HG03439 (cell line): ENCODE data around the gene SAXO2.
"Not testable (repeated sequence)": the region's sequence is repeated elsewhere in the genome, so short reads cannot be mapped to it uniquely, and the experiment has no call there.

Experiments
- ATAC-seq: cut with Tn5 transposase; IDR thresholded peaks from one replicate; pipeline ENCODE4 v1.9.1; 2021; ENCODE audit warnings: mild to moderate bottlenecking, moderate library complexity; ENCODE audit not compliant: unreplicated experiment

Gene SAXO2

DNA sequence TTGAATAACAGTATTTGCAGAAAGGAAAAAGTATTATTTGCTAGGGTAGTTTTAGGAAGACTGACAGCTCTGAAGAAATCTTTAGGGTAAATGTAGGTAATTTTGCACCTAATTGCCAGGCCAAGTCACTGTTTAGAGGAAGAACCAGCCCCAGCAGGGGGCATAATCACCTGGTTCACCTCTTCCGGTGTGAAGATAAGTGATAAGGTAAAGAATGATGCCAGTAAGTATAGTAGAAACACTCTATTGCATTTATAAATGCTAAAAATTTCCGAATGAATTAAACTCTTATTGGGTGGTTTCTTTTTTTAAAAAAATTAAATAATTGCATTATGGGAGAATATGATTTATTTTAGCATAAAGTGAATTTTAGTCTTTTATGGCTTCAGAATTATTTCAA lies 21.8 kb downstream of the SAXO2 start:
- not testable (repeated sequence) for ATAC-seq

DNA sequence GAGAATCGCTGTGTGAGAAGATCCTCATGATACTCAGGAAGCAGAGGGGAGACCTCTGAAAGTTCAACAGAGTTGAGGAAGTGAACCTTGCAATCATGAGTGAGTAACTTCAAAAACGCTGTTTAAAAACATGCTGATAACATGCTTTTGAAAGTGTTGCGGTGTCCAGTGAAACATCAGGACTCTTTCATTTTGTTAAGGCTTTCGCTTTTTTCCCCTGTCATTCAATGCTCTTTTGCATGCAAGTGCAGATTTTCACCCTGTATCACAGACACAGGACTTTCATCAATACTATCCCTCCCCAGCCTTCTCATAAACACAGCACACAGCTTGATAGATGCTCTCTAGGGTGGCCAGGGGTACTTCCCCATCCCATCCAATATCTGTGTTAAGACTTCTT lies 23.9 kb downstream of the SAXO2 start:
- ATAC-seq: peak; percentile 83

DNA sequence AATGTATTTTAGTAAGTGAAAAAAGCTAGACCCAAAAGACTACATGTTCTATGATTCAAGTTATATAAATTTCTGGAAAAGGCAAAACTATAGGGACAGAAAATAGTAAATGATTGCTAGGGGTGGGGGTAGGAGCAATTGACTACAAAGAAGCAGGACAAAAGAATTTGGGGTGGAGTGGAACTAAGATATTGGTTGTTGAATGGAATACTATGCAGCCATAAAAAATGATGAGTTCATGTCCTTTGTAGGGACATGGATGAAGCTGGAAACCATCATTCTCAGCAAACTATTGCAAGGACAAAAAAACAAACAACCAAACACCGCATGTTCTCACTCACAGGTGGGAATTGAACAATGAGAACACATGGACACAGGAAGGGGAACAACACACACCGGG lies 25.6 kb downstream of the SAXO2 start:
- not testable (repeated sequence) for ATAC-seq

DNA sequence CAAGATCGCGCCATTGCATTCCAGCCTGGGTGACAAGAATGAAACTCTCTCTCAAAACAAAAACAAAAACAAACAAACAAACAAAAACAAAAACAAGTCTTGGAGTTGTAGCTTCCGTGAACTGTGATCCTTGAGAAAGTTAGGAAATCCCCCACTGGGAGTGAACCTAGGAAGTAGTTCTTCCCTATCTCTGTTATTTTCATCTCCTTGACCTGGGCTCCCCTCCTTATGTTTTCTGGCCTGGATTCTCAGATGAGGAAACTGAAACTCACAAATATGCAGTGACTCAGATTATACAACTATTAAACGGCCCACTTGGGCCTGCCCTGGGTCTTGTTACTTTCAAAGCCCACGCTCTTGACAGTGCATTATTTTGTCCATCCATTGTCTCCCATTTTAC lies 29.7 kb downstream of the SAXO2 start:
- ATAC-seq: no peak

DNA sequence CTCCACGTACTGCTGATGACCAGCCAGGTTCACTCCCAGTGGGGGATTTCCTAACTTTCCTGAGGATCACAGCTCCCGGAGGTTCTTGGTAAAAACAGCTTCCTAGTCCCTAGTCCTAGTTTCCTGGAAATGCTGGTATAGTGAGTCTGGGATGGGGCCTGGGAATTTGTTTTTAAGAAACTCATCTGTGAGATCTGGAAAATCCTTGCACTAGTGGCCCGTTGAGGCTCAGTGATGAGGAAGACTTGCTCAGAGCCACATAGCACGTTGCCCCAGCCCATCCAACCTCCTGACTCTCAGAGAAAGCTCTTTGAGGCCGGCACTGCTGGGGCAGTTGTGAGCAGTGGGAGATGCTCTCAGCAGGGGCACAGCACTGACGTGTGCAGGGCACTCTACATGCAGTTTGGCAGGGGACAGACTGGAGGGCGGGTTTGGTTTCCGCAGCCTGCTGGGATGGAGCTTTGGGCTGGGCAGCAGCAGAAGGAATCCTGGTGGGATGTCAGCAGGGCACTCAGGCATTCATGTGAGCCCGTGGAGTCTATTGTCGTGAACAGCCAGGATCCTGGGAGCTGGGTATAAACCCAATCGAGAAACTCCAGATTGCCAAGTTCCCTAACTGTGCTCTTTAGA lies 31.6 kb downstream of the SAXO2 start:
- ATAC-seq: no peak

DNA sequence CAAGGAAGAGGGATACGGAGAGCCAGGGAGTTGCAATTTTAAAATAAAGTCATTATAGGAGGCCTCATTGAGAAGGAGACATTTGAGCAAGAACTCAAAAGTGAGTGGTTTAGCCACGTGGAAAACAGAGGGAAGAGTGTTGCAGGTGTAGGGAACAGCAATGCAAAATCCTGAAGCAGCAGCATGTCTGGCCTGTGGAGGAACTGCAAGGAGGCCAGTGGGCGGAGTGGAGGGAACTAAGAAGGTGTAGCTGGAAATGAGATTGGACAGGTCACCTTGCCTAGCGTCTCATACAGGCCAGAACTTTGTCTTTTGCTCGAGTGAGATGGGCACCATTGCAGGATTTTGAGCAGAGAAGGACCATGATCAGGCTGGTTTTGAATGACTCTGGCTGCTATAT lies 34.9 kb downstream of the SAXO2 start:
- no peak for ATAC-seq

DNA sequence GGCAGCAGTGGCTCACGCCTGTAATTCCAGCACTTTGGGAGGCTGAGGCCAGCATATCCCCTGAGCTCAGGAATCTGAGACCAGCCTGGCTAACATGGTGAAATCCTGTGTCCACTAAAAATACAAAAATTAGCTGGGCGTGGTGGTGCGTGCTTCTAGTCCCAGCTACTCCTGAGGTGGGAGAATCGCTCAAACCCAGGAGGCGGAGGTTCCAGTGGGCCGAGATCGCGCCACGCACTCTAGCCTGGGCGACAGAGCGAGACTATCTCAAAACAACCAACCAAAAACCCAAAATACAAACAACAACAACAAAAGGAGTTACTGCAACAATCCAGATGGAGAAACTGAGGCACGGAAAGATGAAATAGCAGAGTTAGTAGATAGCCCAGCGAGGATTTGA lies 35.4 kb downstream of the SAXO2 start:
- ATAC-seq: no peak

DNA sequence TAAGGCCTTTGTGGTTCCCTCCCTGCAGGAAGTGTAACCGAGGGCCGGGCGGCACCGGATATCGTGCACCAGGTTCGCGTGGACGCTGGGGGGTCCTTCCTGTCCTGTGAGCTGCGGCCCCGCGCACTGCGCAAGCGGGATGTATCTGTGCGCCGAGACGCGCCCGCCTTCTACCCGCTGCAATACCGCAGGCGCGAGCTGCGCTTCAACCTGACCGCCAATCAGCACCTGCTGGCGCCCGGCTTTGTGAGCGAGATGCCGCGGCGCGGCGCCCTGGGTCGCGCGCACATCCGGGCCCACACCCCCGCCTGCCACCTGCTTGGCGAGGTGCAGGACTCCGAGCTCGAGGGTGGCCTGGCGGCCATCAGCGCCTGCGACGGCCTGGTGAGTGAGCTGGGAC lies 35.9 kb downstream of the SAXO2 start:
- ATAC-seq: no peak

DNA sequence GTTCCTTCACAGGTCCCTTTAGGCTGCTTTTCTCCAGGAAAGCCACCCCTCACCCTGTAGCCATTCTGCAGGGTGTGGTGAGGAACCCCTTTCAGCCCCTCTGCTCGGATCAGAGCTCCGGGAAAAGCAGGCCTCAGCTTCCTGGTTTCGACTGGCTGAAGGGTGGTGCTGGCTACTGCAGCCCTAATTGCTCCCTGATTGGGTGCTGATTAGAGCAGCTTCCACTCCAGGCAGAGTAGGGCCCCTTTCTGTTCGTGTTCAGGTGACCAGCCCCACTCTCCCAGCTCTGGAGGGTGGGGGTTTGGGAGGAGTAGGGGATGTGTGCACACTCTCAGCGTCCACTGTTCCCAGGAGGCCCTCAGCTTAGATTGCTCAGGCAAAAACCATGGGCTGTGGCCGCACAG lies 36.9 kb downstream of the SAXO2 start:
- not testable (repeated sequence) for ATAC-seq

DNA sequence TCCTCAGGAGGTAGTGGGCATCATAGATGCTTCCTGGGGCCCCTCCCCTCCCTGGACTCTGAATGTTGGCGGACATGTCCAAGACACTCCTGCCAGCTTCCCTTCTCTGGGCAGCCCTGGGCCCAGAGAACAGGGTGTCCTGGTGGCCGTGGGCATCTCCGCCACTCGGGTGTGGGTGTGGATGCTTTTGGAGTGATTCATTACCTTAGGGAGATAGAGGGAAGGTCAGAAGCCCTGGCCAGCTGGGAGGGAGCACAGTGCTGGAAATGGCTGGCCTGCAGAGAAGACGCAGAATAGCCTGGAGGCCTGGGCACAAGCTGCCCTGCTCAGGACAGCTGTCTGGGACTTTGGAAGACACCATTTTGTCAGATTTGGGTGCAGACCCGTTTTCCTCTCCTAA lies 37.7 kb downstream of the SAXO2 start:
- ATAC-seq: not testable (repeated sequence)

DNA sequence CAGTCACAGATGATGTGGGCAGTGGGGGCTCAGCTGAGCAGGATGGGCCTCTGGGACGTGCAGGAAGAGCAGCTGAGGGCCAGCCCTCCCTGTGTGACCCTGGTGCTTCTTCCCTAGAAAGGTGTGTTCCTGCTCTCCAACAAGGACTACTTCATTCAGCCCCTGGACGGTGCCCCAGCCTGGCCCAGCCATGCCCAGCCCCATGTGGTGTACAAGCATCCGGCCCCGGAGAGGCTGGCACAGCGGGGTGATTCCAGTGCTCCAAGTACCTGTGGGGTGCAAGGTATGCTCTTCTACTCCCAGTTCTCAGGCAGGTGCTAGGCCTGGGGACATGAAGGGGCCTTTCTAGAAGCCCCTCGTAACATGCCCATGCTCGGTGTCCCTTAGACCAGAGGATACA lies 38.3 kb downstream of the SAXO2 start:
- no peak for ATAC-seq

DNA sequence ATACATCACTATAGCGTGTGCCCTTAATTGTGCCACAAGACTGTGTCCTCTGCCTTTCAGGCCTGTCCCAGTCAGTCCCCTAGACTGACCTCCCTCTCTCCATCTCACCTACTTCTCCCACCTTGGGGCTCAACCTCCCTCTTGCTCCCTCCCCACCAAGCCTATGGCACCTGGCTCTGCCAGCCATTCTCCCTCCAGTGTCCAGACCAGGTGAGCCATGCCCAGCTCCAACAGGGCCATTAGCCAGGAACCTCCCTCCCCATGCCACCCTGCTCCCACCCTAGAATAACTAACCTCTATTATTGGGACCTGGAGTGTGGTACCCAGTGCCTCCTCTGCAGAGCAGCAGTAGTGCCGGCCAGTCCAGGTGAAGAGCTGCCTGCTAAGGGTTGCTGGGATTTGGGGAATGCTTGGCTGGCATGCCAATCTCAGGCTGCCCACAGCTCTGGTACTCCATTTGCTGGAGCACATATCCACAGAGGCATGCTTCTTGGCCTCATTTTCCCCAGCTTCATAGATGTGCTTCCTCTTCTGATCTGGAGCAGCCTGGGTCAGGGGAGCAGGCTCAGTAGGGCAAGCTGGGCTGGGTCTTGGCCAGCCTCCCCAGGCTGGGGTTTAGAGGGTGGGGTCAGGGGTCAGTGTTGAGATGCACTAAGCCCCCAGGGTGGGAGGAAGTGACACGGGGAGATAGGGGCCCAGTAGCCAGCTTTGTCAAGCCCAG lies 38.8 kb downstream of the SAXO2 start:
- ATAC-seq: no peak

DNA sequence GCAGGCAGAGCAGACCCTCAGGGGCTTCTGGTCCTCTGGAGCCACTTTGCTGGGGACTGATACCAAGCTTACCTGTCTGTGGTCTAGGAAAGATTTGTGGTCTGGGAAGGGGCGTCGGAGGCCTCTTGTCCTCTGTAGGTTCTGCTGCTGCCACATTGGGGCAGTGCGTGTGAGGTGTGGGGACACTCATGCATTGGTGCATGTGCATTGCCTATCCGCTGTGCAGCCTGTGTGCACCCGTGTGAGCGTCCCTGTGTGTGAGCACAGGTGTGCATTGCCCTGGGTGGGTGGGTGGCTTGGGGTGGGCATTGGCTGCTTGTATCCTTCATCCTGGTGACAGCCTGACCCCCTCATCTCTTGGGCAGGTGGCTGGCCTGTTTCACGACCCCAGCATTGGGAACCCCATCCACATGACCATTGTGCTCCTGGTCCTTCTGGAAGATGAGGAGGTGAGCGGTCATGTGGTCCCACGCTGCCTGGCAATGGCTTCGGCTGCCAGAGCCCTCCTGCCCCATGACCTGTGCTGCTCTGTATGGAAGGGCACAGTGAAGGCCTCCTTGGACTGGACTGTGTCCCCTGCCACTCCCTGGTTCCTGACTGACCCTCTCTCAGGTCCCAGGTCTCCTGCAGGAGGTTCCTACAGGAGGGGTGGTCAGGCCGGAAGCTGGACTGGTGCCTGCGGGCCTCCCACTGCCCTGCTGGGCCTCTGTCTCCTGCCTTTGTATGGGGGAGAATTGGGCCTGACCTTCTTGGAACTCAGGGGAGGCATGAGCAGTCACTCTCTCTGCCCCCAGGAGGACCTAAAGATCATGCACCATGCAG lies 41.5 kb downstream of the SAXO2 start:
- ATAC-seq: no peak

DNA sequence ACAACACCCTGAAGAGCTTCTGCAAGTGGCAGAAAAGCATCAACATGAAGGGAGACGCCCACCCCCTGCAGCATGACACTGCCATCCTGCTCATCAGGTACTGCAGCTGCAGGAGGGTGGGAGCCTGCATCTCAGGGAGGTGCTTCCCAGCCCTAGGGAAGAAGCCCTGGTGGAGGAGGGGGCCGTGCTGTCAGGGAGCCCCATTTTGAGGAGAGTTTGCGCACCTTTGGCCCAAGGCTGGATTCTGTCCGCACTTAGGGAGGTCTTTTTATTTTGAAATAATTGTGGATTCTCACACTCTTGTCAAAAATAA lies 42.1 kb downstream of the SAXO2 start:
- no peak for ATAC-seq

DNA sequence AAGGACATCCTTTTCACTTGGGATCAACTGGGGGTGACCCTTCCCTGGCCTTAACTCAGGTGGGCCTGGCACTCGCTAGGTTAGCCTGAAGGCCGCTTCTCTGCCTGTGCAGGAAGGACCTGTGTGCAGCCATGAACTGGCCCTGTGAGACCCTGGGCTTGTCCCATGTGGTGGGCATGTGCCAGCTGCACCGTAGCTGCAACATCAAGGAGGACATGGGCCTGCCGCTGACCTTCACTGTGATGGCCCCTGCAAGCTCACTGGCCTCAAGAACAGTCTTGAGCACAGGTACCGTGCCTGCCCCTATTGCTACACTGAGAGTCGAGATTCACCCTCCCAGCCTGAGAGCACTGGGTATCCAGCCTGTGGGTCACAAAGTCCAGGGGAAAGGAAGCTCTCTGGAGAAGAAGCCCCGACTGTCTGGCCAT lies 43.0 kb downstream of the SAXO2 start:
- no peak for ATAC-seq

DNA sequence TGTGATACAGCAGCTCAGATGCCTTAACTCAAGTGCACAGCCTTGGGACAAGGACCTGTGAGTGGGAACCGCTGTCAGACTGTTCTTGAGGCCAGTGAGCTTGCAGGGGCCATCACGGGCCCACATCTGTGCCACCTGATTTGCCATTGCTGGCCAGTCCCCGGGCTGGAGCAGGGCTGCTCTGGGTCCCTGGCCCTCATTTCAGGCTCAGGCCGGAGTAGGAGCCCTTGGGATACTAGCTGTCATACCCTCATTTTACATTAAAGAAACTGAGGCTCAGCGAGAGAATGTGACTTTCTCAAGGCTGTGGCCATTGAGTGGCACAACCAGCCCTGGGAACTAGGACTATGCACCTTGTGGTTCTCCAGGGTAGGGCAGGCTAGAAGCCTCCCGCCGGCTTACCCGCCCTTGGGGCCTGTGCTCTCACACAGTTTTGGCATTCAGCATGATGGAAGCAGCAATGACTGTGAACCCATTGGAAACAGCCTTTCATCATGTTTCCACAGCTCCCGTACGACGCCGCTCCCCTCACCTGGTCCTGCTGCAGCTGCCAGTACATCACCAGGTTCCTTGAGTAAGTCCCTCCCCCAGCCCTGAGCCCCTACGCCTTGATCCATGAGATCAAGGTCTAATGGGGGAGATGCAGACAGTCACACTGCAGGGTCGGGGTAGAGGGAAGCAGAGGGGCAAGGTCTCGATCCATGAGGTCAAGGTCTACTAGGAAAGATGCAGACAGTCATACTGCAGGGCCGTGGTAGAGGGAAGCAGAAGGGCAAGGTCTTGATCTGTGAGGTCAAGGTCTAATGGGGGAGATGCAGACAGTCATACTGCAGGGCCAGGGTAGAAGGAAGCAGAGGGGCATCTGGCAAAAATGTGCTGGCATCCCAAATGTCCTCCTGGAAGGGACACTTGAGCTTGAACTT lies 44.4 kb downstream of the SAXO2 start:
- ATAC-seq: no peak

DNA sequence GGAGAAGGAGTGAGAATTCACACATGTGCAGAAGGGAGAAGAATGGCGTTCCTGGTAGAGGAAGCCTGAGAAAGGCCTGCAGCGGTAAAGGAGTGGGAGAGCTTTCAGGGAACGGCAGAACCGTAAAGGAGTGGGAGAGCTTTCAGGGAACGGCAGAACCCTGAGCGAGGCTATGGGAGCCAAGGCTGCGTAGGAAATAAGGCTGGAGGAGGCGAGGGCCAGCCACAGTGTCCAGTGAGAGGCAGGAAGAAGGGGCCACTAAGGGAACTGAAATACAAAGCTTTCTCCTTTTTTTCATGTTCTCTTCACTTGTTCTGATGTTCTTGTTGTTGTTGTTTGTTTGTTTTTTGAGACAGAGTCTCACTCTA lies 45.1 kb downstream of the SAXO2 start:
- no peak for ATAC-seq

DNA sequence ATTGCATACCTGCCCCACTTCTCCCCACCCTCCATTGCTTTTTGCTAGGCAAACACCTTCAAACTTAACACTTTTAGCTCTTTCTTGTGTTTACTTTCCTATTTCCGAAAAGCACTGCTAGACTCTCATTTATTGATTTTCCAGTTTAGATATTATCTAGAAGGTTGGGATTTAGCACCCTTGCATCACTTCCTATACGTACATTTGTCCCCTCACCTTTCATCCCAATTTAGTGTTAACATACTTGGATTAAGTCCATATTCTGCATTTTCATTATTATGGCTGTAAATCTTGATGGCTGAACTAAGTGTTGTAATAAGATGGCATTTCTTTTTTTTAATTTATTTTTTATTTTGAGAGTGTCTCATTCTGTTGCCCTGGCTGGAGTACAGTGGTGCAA lies 47.2 kb downstream of the SAXO2 start:
- no peak for ATAC-seq

DNA sequence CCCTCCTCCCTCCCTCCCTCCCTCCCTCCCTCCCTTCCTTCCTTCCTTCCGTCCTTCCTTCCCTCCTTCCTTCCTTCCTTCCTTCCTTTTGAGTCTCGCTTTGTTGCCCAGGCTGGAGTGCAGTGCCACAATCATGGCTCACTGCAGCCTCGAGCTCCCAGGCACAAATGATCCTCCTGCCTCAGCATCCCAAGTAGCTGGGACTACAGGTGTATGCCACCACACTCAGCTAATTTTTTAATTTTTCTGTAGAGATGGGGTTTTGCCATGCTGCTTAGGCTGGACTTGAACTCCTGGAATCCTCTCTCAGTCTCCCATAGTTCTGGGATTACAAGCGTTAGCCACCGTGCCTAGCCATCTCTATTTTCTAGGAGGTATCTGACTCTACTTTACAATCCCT lies 48.7 kb downstream of the SAXO2 start:
- not testable (repeated sequence) for ATAC-seq

DNA sequence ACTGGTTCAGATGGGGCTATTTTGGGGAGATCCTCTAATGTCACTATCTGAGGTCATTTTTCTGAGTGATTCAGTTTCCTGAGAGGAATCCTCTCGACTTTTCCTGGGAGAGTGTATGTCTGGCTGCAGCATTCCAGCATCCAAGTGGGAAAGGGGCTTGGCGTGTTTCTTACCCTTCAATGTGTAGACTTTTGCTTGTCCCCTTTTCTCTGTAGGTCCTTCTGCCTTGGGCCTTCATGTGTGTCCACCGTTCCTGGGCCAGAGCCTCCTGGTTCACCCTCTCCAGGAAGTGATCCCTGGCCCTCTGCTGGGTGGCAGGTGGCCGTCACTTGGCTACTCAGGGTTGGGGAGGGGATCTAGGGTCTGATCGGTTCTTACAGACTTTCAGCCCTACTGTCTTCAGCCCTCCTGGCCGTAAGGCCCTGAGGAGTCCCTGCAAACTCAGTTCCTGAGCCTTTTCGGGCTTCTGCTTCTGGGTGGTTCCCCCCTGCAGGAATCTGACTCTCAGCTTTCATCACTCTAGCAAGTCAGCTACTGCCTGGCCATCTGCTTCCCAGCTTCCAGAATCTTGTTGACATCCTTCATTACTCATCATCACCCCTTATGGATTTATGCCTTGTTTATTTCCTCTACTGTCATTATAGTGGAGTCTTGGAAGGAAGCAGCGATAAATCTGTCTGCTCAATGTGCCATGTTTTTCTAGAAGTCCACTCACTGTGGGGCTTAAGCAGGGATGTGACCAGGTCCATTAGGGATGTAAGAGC lies 50.1 kb downstream of the SAXO2 start:
- no peak for ATAC-seq
